ENCODE data around the gene BAIAP2.

GRCh38 chr17:81148986-81149533 is 114.1 kb downstream of the BAIAP2 start:
- TF ChIP-seq CTCF (IDR thresholded peaks at IDR 0.05) = no peak
- TF ChIP-seq POLR2A (IDR thresholded peaks at IDR 0.05) = no peak
- TF ChIP-seq EP300 (IDR thresholded peaks at IDR 0.05) = no peak
